MCF 10A (cell line): Measurements from ENCODE around the gene PCK1. TPM values are rescaled to one million over a fixed set of nuclear protein-coding genes. Genes with fewer than 3 reads are reported as not detected.

Experiments
- BruUV-seq: library from RNA; stranded (reverse); fragments of 400-500 nt; replicated peaks from 2 replicates; lab custom pipeline; 2021; lab: Mats Ljungman, UMichigan
- CTCF ChIA-PET: fragments of 300-600 bp; sonication (Branson Sonifier 250); formaldehyde crosslinking; extraction: SDS; loops from one replicate; lab custom pipeline; 2021; ENCODE audit warnings: antibody characterized with exemption, inconsistent platforms; lab: Yijun Ruan, JAX
- POLR2A ChIA-PET: fragments of 300-600, 350-650 bp; sonication (Branson Sonifier 250); formaldehyde crosslinking; extraction: SDS; loops from one replicate; lab custom pipeline; 2020; ENCODE audit warnings: antibody characterized with exemption, inconsistent platforms; lab: Yijun Ruan, JAX
- DNase-seq: peaks from one replicate; pipeline ENCODE4 v3.0.0-alpha.2; 2018; ENCODE audit not compliant: unreplicated experiment
- H3K27ac Mint-ChIP-seq: one replicate; pipeline ENCODE4 v1.8.0; 2022; ENCODE audit warnings: mild to moderate bottlenecking, low read depth, mixed read lengths; ENCODE audit not compliant: unreplicated experiment
- H3K27me3 Mint-ChIP-seq: one replicate; pipeline ENCODE4 v1.8.0; 2022; ENCODE audit warnings: mixed read lengths; ENCODE audit not compliant: insufficient read depth, unreplicated experiment
- H3K36me3 Mint-ChIP-seq: one replicate; pipeline ENCODE4 v1.8.0; 2022; ENCODE audit warnings: mild to moderate bottlenecking, moderate library complexity, mixed read lengths; ENCODE audit not compliant: insufficient read depth, unreplicated experiment
- H3K4me1 Mint-ChIP-seq: one replicate; pipeline ENCODE4 v1.8.0; 2022; ENCODE audit warnings: mixed read lengths; ENCODE audit not compliant: insufficient read depth, unreplicated experiment
- H3K4me3 Mint-ChIP-seq: one replicate; pipeline ENCODE4 v1.8.0; 2022; ENCODE audit warnings: mild to moderate bottlenecking, moderate library complexity, mixed read lengths; ENCODE audit not compliant: unreplicated experiment
- H3K9me3 Mint-ChIP-seq: one replicate; pipeline ENCODE4 v1.8.0; 2022; ENCODE audit warnings: mixed read lengths; ENCODE audit not compliant: unreplicated experiment
- intact Hi-C: fragments of 100-400 bp; cut with micrococcal nuclease; formaldehyde crosslinking; loops from 2 replicates; pipeline ENCODE4 v1.14.1; 2022
- total RNA-seq: library from RNA; stranded (reverse); gene quantifications from 2 replicates; pipeline ENCODE4 v1.2.3, GENCODE V29; 2022
- TF ChIP-seq, protein P1 (sequence below): fragments of 200-600 bp; IDR thresholded peaks from one replicate; pipeline ENCODE4 v1.8.0; 2022; ENCODE audit warnings: antibody characterized with exemption, mild to moderate bottlenecking; ENCODE audit not compliant: unreplicated experiment

The PCK1 gene
- total RNA-seq, 1 experiment from 2014 or later = not detected

GRCh38 chr20:57596998-57597939 is 36.4 kb downstream of the PCK1 start:
- H3K4me1 Mint-ChIP-seq = peaks cover 5% of the 10 kb centered on the region
- CTCF ChIA-PET = interaction anchor here (0.6 to 11.8 kb wide), 39 partner anchors 9 to 1859 kb away, joined by 3 to 435 read pairs (median 5); partner anchors contain the start of gene ZBP1
- POLR2A ChIA-PET = interaction anchor here (0.6 to 1.6 kb wide), 3 partner anchors 81 to 639 kb away, joined by 3 to 5 read pairs (median 3); no protein-coding TSS in a partner anchor
- no peak overlapping the region for H3K27ac Mint-ChIP-seq
- no peak overlapping the region for H3K4me3 Mint-ChIP-seq
- H3K9me3 Mint-ChIP-seq = no peaks in the 10 kb centered on the region
- DNase-seq = peak; percentile 49
- peaks cover 12% of the 10 kb centered on the region for H3K27me3 Mint-ChIP-seq
- intact Hi-C loops = loop anchor here (1.0 kb wide), 2 partner anchors 582 to 612 kb away; no protein-coding TSS in a partner anchor
- BruUV-seq = no TSS peak
- H3K36me3 Mint-ChIP-seq = no peaks in the 10 kb centered on the region
- TF ChIP-seq, protein P1, sequence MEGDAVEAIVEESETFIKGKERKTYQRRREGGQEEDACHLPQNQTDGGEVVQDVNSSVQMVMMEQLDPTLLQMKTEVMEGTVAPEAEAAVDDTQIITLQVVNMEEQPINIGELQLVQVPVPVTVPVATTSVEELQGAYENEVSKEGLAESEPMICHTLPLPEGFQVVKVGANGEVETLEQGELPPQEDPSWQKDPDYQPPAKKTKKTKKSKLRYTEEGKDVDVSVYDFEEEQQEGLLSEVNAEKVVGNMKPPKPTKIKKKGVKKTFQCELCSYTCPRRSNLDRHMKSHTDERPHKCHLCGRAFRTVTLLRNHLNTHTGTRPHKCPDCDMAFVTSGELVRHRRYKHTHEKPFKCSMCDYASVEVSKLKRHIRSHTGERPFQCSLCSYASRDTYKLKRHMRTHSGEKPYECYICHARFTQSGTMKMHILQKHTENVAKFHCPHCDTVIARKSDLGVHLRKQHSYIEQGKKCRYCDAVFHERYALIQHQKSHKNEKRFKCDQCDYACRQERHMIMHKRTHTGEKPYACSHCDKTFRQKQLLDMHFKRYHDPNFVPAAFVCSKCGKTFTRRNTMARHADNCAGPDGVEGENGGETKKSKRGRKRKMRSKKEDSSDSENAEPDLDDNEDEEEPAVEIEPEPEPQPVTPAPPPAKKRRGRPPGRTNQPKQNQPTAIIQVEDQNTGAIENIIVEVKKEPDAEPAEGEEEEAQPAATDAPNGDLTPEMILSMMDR = peak; percentile 85

DNA sequence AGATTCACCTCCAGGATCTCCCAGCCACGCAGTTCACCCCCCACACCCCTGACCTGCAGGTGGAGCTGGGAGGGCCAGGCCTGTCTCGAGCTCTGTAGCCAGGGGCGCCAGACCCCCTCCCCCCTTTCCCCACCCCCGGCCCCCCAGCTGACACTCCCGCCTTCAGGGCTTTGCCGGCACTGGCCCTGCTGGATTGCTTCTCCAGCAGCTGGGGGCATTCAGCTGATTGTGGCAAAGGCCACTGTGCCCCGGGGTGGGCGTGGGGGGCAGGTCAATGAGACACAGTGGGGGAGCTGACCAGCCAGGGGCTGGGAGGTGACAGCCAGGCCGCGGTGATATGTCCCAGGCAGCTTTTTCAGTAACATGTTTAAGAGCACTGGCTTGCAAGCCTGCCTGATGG is 37.1 kb downstream of the PCK1 start:
- POLR2A ChIA-PET = no interaction called here

DNA sequence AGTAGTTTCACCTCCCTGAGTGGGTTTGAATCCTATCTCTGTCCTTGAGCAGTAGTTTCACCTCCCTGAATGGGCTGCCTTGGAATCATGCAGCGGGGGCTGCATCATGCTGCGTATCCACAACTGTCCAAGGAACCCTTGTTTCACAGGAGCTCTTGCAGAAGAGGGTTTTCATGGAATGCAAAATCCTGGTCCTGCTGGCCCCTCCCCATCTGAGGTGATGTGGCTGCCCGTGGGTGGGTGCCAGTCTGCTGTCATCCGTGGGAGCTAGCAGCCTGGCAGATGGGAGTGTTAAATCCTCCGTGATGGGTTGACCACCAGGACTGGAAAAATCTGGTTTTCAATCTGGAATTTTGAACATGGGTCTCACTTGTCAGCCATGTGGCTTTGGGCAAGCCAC is 37.6 kb downstream of the PCK1 start:
- Mint-ChIP-seq H3K27me3 (peaks cover 6% of the 10 kb centered on the region), H3K9me3 (no peaks in the 10 kb centered on the region), H3K36me3 (no peaks in the 10 kb centered on the region), H3K4me1 (peaks cover 2% of the 10 kb centered on the region), H3K27ac (no peak overlapping the region), H3K4me3 (no peak overlapping the region)
- intact Hi-C loops = no loop called here
- no TSS peak for BruUV-seq
- POLR2A ChIA-PET = no interaction called here
- TF ChIP-seq, protein P1 = no peak
- CTCF ChIA-PET = interaction anchor here (0.6 to 11.8 kb wide), 15 partner anchors 8 to 1858 kb away, joined by 3 to 435 read pairs (median 7); no protein-coding TSS in a partner anchor
- no peak for DNase-seq

More for the DNA sequence above, 37.1 kb downstream of the PCK1 start:
- intact Hi-C loops = no loop called here
- TF ChIP-seq, protein P1 = no peak
- Mint-ChIP-seq H3K36me3 (no peaks in the 10 kb centered on the region), H3K27ac (no peak overlapping the region), H3K9me3 (no peaks in the 10 kb centered on the region), H3K4me1 (peaks cover 5% of the 10 kb centered on the region), H3K27me3 (peaks cover 9% of the 10 kb centered on the region), H3K4me3 (no peak overlapping the region)
- no TSS peak for BruUV-seq
- CTCF ChIA-PET = interaction anchor here (0.6 to 11.8 kb wide), 14 partner anchors 8 to 1859 kb away, joined by 3 to 435 read pairs (median 8); partner anchors contain the start of gene ZBP1
- no peak for DNase-seq
